Liver (tissue), 9 donors: Measurements from ENCODE around the gene DTNB. TPM values are rescaled to one million over a fixed set of nuclear protein-coding genes. Genes with fewer than 3 reads are reported as not detected.

Experiments
- DNase-seq: peaks from one replicate; pipeline ENCODE4 v3.0.0-alpha.2; 2017; ENCODE audit warnings: low spot score
- H3K27ac ChIP-seq, 2 donors: one replicate each; pipeline ENCODE4 v1.7.0; 2013; ENCODE audit warnings: inconsistent platforms in 2 of 2, low read length in 2 of 2, control low read depth in 1 of 2, low read depth in 1 of 2, mild to moderate bottlenecking in 1 of 2
- H3K27me3 ChIP-seq, 4 donors: one replicate each; pipeline versions ENCODE4 v1.6.1 to v1.7.0; 2013; ENCODE audit warnings: low read length in 3 of 4, inconsistent platforms in 1 of 4, mild to moderate bottlenecking in 1 of 4, moderate library complexity in 1 of 4; ENCODE audit not compliant: control insufficient read depth in 4 of 4, insufficient read depth in 4 of 4
- H3K36me3 ChIP-seq, 4 donors: one replicate each; pipeline versions ENCODE4 v1.6.1 to v1.7.0; 2013; ENCODE audit warnings: low read length in 3 of 4, mild to moderate bottlenecking in 3 of 4, low read depth in 1 of 4, moderate library complexity in 1 of 4; ENCODE audit not compliant: control insufficient read depth in 4 of 4, insufficient read depth in 3 of 4
- H3K4me1 ChIP-seq, 4 donors: one replicate each; pipeline versions ENCODE4 v1.6.1 to v1.7.0; 2013; ENCODE audit warnings: low read length in 3 of 4, mild to moderate bottlenecking in 3 of 4, moderate library complexity in 1 of 4; ENCODE audit not compliant: control insufficient read depth in 4 of 4, insufficient read depth in 4 of 4
- H3K4me3 ChIP-seq, 3 donors: one replicate each; pipeline versions ENCODE4 v1.6.1 to v1.7.0; 2013; ENCODE audit warnings: low read length in 3 of 3, control low read depth in 1 of 3, low read depth in 1 of 3, mild to moderate bottlenecking in 1 of 3
- H3K9ac ChIP-seq, 2 donors: one replicate each; pipeline ENCODE4 v1.7.0; 2013; ENCODE audit warnings: low read length in 2 of 2, mild to moderate bottlenecking in 2 of 2, moderate library complexity in 2 of 2, control low read depth in 1 of 2, low read depth in 1 of 2
- H3K9me3 ChIP-seq, 4 donors: one replicate each; pipeline versions ENCODE4 v1.6.1 to v1.7.0; 2013; ENCODE audit warnings: low read length in 3 of 4; ENCODE audit not compliant: control insufficient read depth in 4 of 4
- FOXA1 ChIP-seq: IDR thresholded peaks from 2 replicates; pipeline ENCODE4 v1.6.1; 2016; ENCODE audit warnings: antibody characterized with exemption
- FOXA2 ChIP-seq: IDR thresholded peaks from 2 replicates; pipeline ENCODE4 v1.6.1; 2016; ENCODE audit warnings: antibody characterized with exemption
- HNF4A ChIP-seq, 2 donors: conservative IDR thresholded peaks; 2 replicates each; pipeline ENCODE4 v1.6.1; 2016; ENCODE audit warnings: antibody characterized with exemption in 2 of 2, mild to moderate bottlenecking in 2 of 2
- HNF4G ChIP-seq: IDR thresholded peaks from 2 replicates; pipeline ENCODE4 v1.6.1; 2016; ENCODE audit warnings: antibody characterized with exemption
- JUND ChIP-seq, 2 donors: IDR thresholded peaks; 2 replicates each; pipeline ENCODE4 v1.6.1; 2016; ENCODE audit warnings: antibody characterized with exemption in 2 of 2
- NR2F2 ChIP-seq: IDR thresholded peaks from 2 replicates; pipeline ENCODE4 v1.6.1; 2016; ENCODE audit warnings: antibody characterized with exemption
- RAD21 ChIP-seq, 2 donors: IDR thresholded peaks; 2 replicates each; pipeline ENCODE4 v1.6.1; 2016; ENCODE audit warnings: antibody characterized with exemption in 2 of 2, mild to moderate bottlenecking in 2 of 2
- RXRA ChIP-seq, 2 donors: IDR thresholded peaks; 2 replicates each; pipeline ENCODE4 v1.6.1; 2017 to 2018; ENCODE audit warnings: antibody characterized with exemption in 2 of 2, mild to moderate bottlenecking in 1 of 2
- SP1 ChIP-seq: IDR thresholded peaks from 2 replicates; pipeline ENCODE4 v1.6.1; 2018; ENCODE audit warnings: antibody characterized with exemption, mild to moderate bottlenecking
- TAF1 ChIP-seq: conservative IDR thresholded peaks from 2 replicates; pipeline ENCODE4 v1.6.1; 2016; ENCODE audit warnings: antibody characterized with exemption, mild to moderate bottlenecking
- YY1 ChIP-seq: IDR thresholded peaks from 2 replicates; pipeline ENCODE4 v1.6.1; 2016; ENCODE audit warnings: antibody characterized with exemption, mild to moderate bottlenecking
- ZBTB33 ChIP-seq: IDR thresholded peaks from 2 replicates; pipeline ENCODE4 v1.6.1; 2016; ENCODE audit warnings: antibody characterized with exemption
- WGBS: extraction: QIAGEN DNeasy Blood & Tissue Kit; methylation state at CpG from one replicate; pipeline ENCODE4 v1.1.7; 2013; 5-methylcytosine and 5-hydroxymethylcytosine counted together
- polyA plus RNA-seq, 2 donors: library from polyadenylated mRNA; stranded (reverse) in 1 of 2; unstranded in 1 of 2; fragments of 200-250 nt in 1 of 2; fragments of >200 nt in 1 of 2; fragmentation: Nextera tagmentation in 1 of 2; extraction: Ambion mirVana in 1 of 2; gene quantifications; one replicate each; pipeline versions ENCODE4 v1.2.1 to v1.2.3, GENCODE V29; 2013 to 2015
- total RNA-seq, 2 donors: library from RNA; depleted of rRNA; stranded (reverse); fragments of >200 nt; gene quantifications; one replicate each; pipeline ENCODE4 v1.2.3, GENCODE V29; 2014
- TF ChIP-seq, protein P1 (sequence below): fragments of 150-350 bp; IDR thresholded peaks from 2 replicates; pipeline ENCODE4 v1.5.1; 2017; ENCODE audit warnings: improper control_type of control experiment, low read depth, low read length; ENCODE audit not compliant: missing input control
- TF ChIP-seq, protein P2 (sequence below): IDR thresholded peaks from 2 replicates; pipeline ENCODE4 v1.6.1; 2016; ENCODE audit warnings: antibody characterized with exemption, mild to moderate bottlenecking
- donor health status: healthy.
- donor health status: healthy.
- donor health status: healthy.
- donor health status: healthy.
- donor health status: healthy.

DTNB gene
- total and polyA plus RNA-seq, 4 donors: 3.3 to 10.5 (median 6.4) TPM

- Histone ChIP-seq H3K27ac (no peak overlapping the region), H3K27me3 (no peaks in the 10 kb centered on the region), H3K36me3 (no peaks in the 10 kb centered on the region), H3K4me3 (no peak overlapping the region), H3K9ac (no peak overlapping the region), H3K9me3 (no peaks in the 10 kb centered on the region), H3K4me1 (no peaks in the 10 kb centered on the region)
- TF ChIP-seq NR2F2 (no peak), HNF4A (conservative IDR thresholded peaks at IDR 0.05) (no peak), YY1 (no peak), RAD21 (IDR thresholded peaks at IDR 0.05) (no peak), SP1 (no peak), RXRA (IDR thresholded peaks at IDR 0.05) (no peak), JUND (IDR thresholded peaks at IDR 0.05) (no peak)
- TF ChIP-seq, protein P1, sequence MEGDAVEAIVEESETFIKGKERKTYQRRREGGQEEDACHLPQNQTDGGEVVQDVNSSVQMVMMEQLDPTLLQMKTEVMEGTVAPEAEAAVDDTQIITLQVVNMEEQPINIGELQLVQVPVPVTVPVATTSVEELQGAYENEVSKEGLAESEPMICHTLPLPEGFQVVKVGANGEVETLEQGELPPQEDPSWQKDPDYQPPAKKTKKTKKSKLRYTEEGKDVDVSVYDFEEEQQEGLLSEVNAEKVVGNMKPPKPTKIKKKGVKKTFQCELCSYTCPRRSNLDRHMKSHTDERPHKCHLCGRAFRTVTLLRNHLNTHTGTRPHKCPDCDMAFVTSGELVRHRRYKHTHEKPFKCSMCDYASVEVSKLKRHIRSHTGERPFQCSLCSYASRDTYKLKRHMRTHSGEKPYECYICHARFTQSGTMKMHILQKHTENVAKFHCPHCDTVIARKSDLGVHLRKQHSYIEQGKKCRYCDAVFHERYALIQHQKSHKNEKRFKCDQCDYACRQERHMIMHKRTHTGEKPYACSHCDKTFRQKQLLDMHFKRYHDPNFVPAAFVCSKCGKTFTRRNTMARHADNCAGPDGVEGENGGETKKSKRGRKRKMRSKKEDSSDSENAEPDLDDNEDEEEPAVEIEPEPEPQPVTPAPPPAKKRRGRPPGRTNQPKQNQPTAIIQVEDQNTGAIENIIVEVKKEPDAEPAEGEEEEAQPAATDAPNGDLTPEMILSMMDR: no peak
- DNase-seq: no peak
- 96% methylated on average over 6 of the region's 6 CpGs for WGBS
Measured at GRCh38 chr2:25595393-25595792, 78.0 kb downstream of the DTNB start.

DNA sequence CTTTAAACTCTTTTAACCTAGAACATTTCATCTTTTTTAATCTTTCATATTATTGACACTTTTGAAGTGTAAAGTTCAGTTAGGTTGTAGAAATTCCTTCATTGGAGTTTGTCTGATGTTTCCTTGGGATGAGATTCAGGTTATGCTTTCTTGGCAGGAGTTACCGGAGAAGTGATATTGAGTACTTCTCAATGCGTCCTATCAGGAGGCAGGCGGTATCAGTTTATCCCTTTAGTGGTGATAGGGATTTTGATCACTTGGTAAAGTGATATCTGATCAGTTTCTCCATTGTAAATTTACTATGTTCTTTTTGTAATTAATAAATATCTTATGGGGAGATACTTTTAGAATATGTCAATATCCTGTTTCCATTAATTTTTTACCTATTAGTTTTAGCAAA, 78.4 kb downstream of the DTNB start:
- H3K36me3 ChIP-seq: no peaks in the 10 kb centered on the region
- H3K4me1 ChIP-seq: no peaks in the 10 kb centered on the region
- no peak for DNase-seq
- TF ChIP-seq, protein P1: no peak
- TF ChIP-seq JUND (IDR thresholded peaks at IDR 0.05): no peak
- TF ChIP-seq TAF1: no peak
- no peak for TF ChIP-seq HNF4G
- TF ChIP-seq, protein P2, sequence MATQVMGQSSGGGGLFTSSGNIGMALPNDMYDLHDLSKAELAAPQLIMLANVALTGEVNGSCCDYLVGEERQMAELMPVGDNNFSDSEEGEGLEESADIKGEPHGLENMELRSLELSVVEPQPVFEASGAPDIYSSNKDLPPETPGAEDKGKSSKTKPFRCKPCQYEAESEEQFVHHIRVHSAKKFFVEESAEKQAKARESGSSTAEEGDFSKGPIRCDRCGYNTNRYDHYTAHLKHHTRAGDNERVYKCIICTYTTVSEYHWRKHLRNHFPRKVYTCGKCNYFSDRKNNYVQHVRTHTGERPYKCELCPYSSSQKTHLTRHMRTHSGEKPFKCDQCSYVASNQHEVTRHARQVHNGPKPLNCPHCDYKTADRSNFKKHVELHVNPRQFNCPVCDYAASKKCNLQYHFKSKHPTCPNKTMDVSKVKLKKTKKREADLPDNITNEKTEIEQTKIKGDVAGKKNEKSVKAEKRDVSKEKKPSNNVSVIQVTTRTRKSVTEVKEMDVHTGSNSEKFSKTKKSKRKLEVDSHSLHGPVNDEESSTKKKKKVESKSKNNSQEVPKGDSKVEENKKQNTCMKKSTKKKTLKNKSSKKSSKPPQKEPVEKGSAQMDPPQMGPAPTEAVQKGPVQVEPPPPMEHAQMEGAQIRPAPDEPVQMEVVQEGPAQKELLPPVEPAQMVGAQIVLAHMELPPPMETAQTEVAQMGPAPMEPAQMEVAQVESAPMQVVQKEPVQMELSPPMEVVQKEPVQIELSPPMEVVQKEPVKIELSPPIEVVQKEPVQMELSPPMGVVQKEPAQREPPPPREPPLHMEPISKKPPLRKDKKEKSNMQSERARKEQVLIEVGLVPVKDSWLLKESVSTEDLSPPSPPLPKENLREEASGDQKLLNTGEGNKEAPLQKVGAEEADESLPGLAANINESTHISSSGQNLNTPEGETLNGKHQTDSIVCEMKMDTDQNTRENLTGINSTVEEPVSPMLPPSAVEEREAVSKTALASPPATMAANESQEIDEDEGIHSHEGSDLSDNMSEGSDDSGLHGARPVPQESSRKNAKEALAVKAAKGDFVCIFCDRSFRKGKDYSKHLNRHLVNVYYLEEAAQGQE: no peak
- no peak for TF ChIP-seq NR2F2
- TF ChIP-seq FOXA2: no peak
- TF ChIP-seq RXRA (IDR thresholded peaks at IDR 0.05): no peak
- no peak for TF ChIP-seq ZBTB33
- no peak for TF ChIP-seq SP1
- TF ChIP-seq RAD21 (IDR thresholded peaks at IDR 0.05): no peak
- no peak for TF ChIP-seq HNF4A (conservative IDR thresholded peaks at IDR 0.05)
- no peak for TF ChIP-seq FOXA1
- H3K4me3 ChIP-seq: no peak overlapping the region
- WGBS: 96% methylated on average over 3 of the region's 3 CpGs
- no peak overlapping the region for H3K27ac ChIP-seq
- no peaks in the 10 kb centered on the region for H3K27me3 ChIP-seq
- H3K9me3 ChIP-seq: no peaks in the 10 kb centered on the region
- no peak overlapping the region for H3K9ac ChIP-seq
